NCI-H2171 treated with DMSO at 0.1 percent for 48 hours (cell line): ENCODE data around the gene PLK2.
A peak's percentile ranks its signal among the peaks of the same experiment; 100 is the strongest.

Source experiments
- DNase-seq: peaks from one replicate; lab custom pipeline; 2025; lab: John Stamatoyannopoulos, UW

PLK2 gene

GRCh38 chr5:58460002-58460731 lies at the start of gene PLK2:
Gene PLK2 (minus strand): TSS chr5:58460086. CDS start chr5:58459959, 127 bp downstream.
- DNase-seq: peak; percentile 71

GRCh38 chr5:58507715-58508114 lies 47.8 kb upstream of the PLK2 start:
- peak; percentile 16 for DNase-seq

GRCh38 chr5:58505971-58506640 lies 46.2 kb upstream of the PLK2 start:
- DNase-seq: no peak

- no peak for DNase-seq
Observed at GRCh38 chr5:58505502-58505901, 45.6 kb upstream of the PLK2 start.

GRCh38 chr5:58504766-58505165 lies 44.9 kb upstream of the PLK2 start:
- no peak for DNase-seq

- no peak for DNase-seq
Observed at GRCh38 chr5:58503390-58504046, 43.6 kb upstream of the PLK2 start.

- DNase-seq: no peak
Observed at GRCh38 chr5:58501778-58502417, 42.0 kb upstream of the PLK2 start.

GRCh38 chr5:58499941-58500340 lies 40.1 kb upstream of the PLK2 start:
- DNase-seq: no peak

- DNase-seq: no peak
Observed at GRCh38 chr5:58499231-58499630, 39.3 kb upstream of the PLK2 start.

GRCh38 chr5:58498340-58498942 lies 38.6 kb upstream of the PLK2 start:
- DNase-seq: peak; percentile 33

- no peak for DNase-seq
Observed at GRCh38 chr5:58497921-58498320, 38.0 kb upstream of the PLK2 start.

- no peak for DNase-seq
Observed at GRCh38 chr5:58497386-58497785, 37.5 kb upstream of the PLK2 start.

GRCh38 chr5:58496488-58496887 lies 36.6 kb upstream of the PLK2 start:
- no peak for DNase-seq

GRCh38 chr5:58493141-58493540 lies 33.3 kb upstream of the PLK2 start:
- DNase-seq: no peak

GRCh38 chr5:58491216-58491892 lies 31.5 kb upstream of the PLK2 start, which contains the start of gene GAPT:
Gene GAPT (plus strand): TSS chr5:58491435. CDS start chr5:58494537, 3,102 bp downstream.
- no peak for DNase-seq

- no peak for DNase-seq
Observed at GRCh38 chr5:58490402-58491050, 30.6 kb upstream of the PLK2 start.

GRCh38 chr5:58486290-58486689 lies 26.4 kb upstream of the PLK2 start:
- DNase-seq: no peak

- no peak for DNase-seq
Observed at GRCh38 chr5:58484505-58484904, 24.6 kb upstream of the PLK2 start.

GRCh38 chr5:58482536-58482935 lies 22.6 kb upstream of the PLK2 start:
- DNase-seq: no peak

GRCh38 chr5:58481828-58482227 lies 21.9 kb upstream of the PLK2 start:
- no peak for DNase-seq

- DNase-seq: no peak
Observed at GRCh38 chr5:58481066-58481676, 21.3 kb upstream of the PLK2 start.
